PC-3 (cell line): ENCODE results near the gene CLDN20.

Experiments
- CTCF ChIP-seq: fragments of 300-600 bp; sonication (generic); conservative IDR thresholded peaks from 2 replicates; pipeline ENCODE4 v1.5.1; 2017; ENCODE audit warnings: antibody characterized with exemption, low read depth, mild to moderate bottlenecking, low read length
- EZH2 ChIP-seq: fragments of 300-600 bp; sonication (generic); IDR thresholded peaks from one replicate; pipeline ENCODE4 v1.6.1; 2017; ENCODE audit warnings: antibody characterized with exemption, mild to moderate bottlenecking, low read length; ENCODE audit not compliant: unreplicated experiment
- EZH2phosphoT487 ChIP-seq: fragments of 300-600 bp; sonication (generic); IDR thresholded peaks from 2 replicates; pipeline ENCODE4 v1.6.1; 2018; ENCODE audit warnings: mild to moderate bottlenecking, antibody characterized with exemption, low read length, borderline replicate concordance

- TF ChIP-seq EZH2 (no peak), CTCF (no peak), EZH2phosphoT487 (no peak)
Observed at GRCh38 chr6:155267411-155267810, 3.6 kb downstream of the CLDN20 start.
